ENCODE results near the gene OSBPL1A. TPM values are rescaled to one million over a fixed set of nuclear protein-coding genes. Genes with fewer than 3 reads are reported as not detected.
A peak's percentile ranks its signal among the peaks of the same experiment; 100 is the strongest.

Gene OSBPL1A
- total and polyA plus RNA-seq, 2 experiments from 2014 or later = 14.9 to 24.1 TPM

- Histone ChIP-seq H3F3A (ENCODE audit: insufficient read depth) (no peaks in the 10 kb centered on the region), H4K20me1 (ENCODE audit: insufficient read depth) (no peaks in the 10 kb centered on the region), H2AFZ (peak overlapping the region; percentile 100), H3K4me2 (ENCODE audit: unreplicated experiment) (peak overlapping the region; percentile 72), H3K79me2 (ENCODE audit: insufficient read depth) (peaks cover 13% of the 10 kb centered on the region), H3K9me2 (ENCODE audit: insufficient read depth) (peaks cover 5% of the 10 kb centered on the region; the same call in 1 of the 2 replicates), H3K9me3 (ENCODE audit: low read depth) (no peaks in the 10 kb centered on the region), H3K4me3 (peak overlapping the region; percentile 77), H3K27ac (peak overlapping the region; percentile 81), H3K27me3 (replicated peaks; ENCODE audit: insufficient read depth) (no peaks in the 10 kb centered on the region), H3K4me1 (ENCODE audit: insufficient read depth) (peaks cover 6% of the 10 kb centered on the region; the same call in 1 of the 2 replicates), H3K9ac (peak overlapping the region; percentile 93), H3K36me3 (ENCODE audit: low read depth) (no peaks in the 10 kb centered on the region)
- in situ Hi-C loops (cut with MboI) = no loop called here
- no peak for TF ChIP-seq EZH2phosphoT487 (IDR thresholded peaks at IDR 0.05; ENCODE audit: insufficient read depth, low read depth)
- no peak for TF ChIP-seq EZH2 (IDR thresholded peaks at IDR 0.05; ENCODE audit: insufficient read depth, poor library complexity, severe bottlenecking)
- WGBS, 2 experiments (ENCODE audit: low coverage in 1 of 2, low lambda C conversion rate in 2 of 2, missing lambda C conversion rate in 2 of 2) = 46 to 47% methylated on average over 3 of the region's 3 CpGs
- DNase-seq = peak; percentile 51
Measured at GRCh38 chr18:24427484-24427883, 29.9 kb upstream of the OSBPL1A start.

- H3K36me3 ChIP-seq (ENCODE audit: low read depth) = no peaks in the 10 kb centered on the region
- H3K27ac ChIP-seq = peak within 1 kb of the TSS; percentile 81
- H3F3A ChIP-seq (ENCODE audit: insufficient read depth) = no peaks in the 10 kb centered on the region
- H4K20me1 ChIP-seq (ENCODE audit: insufficient read depth) = no peaks in the 10 kb centered on the region
- no peaks in the 10 kb centered on the region for H3K9me3 ChIP-seq (ENCODE audit: low read depth)
- in situ Hi-C loops (cut with MboI) = no loop called here
- H2AFZ ChIP-seq = peak within 1 kb of the TSS; percentile 100
- peaks cover 5% of the 10 kb centered on the region; the same call in 1 of the 2 replicates for H3K9me2 ChIP-seq (ENCODE audit: insufficient read depth)
- no peaks in the 10 kb centered on the region for H3K27me3 ChIP-seq (replicated peaks; ENCODE audit: insufficient read depth)
- peaks cover 6% of the 10 kb centered on the region; the same call in 1 of the 2 replicates for H3K4me1 ChIP-seq (ENCODE audit: insufficient read depth)
- peaks cover 13% of the 10 kb centered on the region for H3K79me2 ChIP-seq (ENCODE audit: insufficient read depth)
- 3 to 4% methylated on average over 55 to 79 of the region's 82 CpGs for WGBS, 2 experiments (ENCODE audit: low coverage in 1 of 2, low lambda C conversion rate in 2 of 2, missing lambda C conversion rate in 2 of 2)
- peak within 1 kb of the TSS; percentile 72 for H3K4me2 ChIP-seq (ENCODE audit: unreplicated experiment)
- TF ChIP-seq EZH2phosphoT487 (IDR thresholded peaks at IDR 0.05; ENCODE audit: insufficient read depth, low read depth) (no peak), EZH2 (IDR thresholded peaks at IDR 0.05; ENCODE audit: insufficient read depth, poor library complexity, severe bottlenecking) (no peak)
- peak within 1 kb of the TSS; percentile 77 for H3K4me3 ChIP-seq
- DNase-seq = peak; percentile 91
- peak within 1 kb of the TSS; percentile 93 for H3K9ac ChIP-seq
Measured at GRCh38 chr18:24426398-24427294, 29.0 kb upstream of the OSBPL1A start, which contains the start of gene IMPACT. Gene IMPACT, plus strand, starts transcription at chr18:24426670. Its CDS starts 87 bp downstream, at chr18:24426757.

GRCh38 chr18:24426073-24426397 lies 28.4 kb upstream of the OSBPL1A start:
- Histone ChIP-seq H3K9me2 (ENCODE audit: insufficient read depth) (peaks cover 5% of the 10 kb centered on the region; the same call in 1 of the 2 replicates), H3F3A (ENCODE audit: insufficient read depth) (no peaks in the 10 kb centered on the region), H3K27ac (peak overlapping the region; percentile 81), H3K4me1 (ENCODE audit: insufficient read depth) (peaks cover 6% of the 10 kb centered on the region; the same call in 1 of the 2 replicates), H3K4me2 (ENCODE audit: unreplicated experiment) (peak overlapping the region; percentile 72), H3K27me3 (replicated peaks; ENCODE audit: insufficient read depth) (no peaks in the 10 kb centered on the region), H2AFZ (peak overlapping the region; percentile 100), H3K36me3 (ENCODE audit: low read depth) (no peaks in the 10 kb centered on the region), H3K9ac (peak overlapping the region; percentile 93), H3K79me2 (ENCODE audit: insufficient read depth) (peaks cover 13% of the 10 kb centered on the region), H3K9me3 (ENCODE audit: low read depth) (no peaks in the 10 kb centered on the region), H3K4me3 (peak overlapping the region; percentile 77), H4K20me1 (ENCODE audit: insufficient read depth) (no peaks in the 10 kb centered on the region)
- WGBS, 2 experiments (ENCODE audit: low coverage in 1 of 2, low lambda C conversion rate in 2 of 2, missing lambda C conversion rate in 2 of 2) = 46 to 47% methylated on average over 11 of the region's 11 CpGs
- no peak for DNase-seq
- TF ChIP-seq EZH2phosphoT487 (IDR thresholded peaks at IDR 0.05; ENCODE audit: insufficient read depth, low read depth) (no peak), EZH2 (IDR thresholded peaks at IDR 0.05; ENCODE audit: insufficient read depth, poor library complexity, severe bottlenecking) (no peak)
- in situ Hi-C loops (cut with MboI) = no loop called here

DNA sequence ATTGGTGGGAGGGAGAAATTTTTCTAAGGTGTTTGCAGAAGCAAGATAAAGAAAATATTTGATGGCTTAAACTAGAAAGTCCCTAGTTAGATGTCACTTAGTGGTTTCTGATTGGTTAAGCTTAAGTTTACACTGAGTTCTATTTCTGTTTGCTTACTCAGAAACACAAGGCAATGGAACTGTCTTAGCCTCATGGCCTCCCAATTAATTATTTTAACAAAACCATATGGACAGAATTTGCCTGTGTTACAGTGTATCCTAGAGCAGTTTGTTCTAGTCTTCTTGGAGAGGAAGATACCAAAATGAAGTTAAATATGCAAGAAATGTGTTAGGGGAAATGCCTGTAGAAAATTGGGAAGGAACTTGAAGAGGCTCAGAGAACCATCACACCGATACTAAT lies 24.2 kb upstream of the OSBPL1A start:
- no peak overlapping the region for H3K27ac ChIP-seq
- H3K36me3 ChIP-seq (ENCODE audit: low read depth) = no peaks in the 10 kb centered on the region
- H3K79me2 ChIP-seq (ENCODE audit: insufficient read depth) = no peaks in the 10 kb centered on the region
- no peaks in the 10 kb centered on the region for H3K4me1 ChIP-seq (ENCODE audit: insufficient read depth)
- no peaks in the 10 kb centered on the region for H3K27me3 ChIP-seq (replicated peaks; ENCODE audit: insufficient read depth)
- H3K9ac ChIP-seq = no peak overlapping the region
- no peak overlapping the region for H2AFZ ChIP-seq
- no peaks in the 10 kb centered on the region for H4K20me1 ChIP-seq (ENCODE audit: insufficient read depth)
- 54 to 76% methylated on average over 1 of the region's 1 CpG for WGBS, 2 experiments (ENCODE audit: low coverage in 1 of 2, low lambda C conversion rate in 2 of 2, missing lambda C conversion rate in 2 of 2)
- no peak overlapping the region for H3K4me3 ChIP-seq
- H3K9me2 ChIP-seq (ENCODE audit: insufficient read depth) = peaks cover 5% of the 10 kb centered on the region; the same call in 1 of the 2 replicates
- DNase-seq = no peak
- H3K9me3 ChIP-seq (ENCODE audit: low read depth) = no peaks in the 10 kb centered on the region
- no peak for TF ChIP-seq EZH2phosphoT487 (IDR thresholded peaks at IDR 0.05; ENCODE audit: insufficient read depth, low read depth)
- no peak for TF ChIP-seq EZH2 (IDR thresholded peaks at IDR 0.05; ENCODE audit: insufficient read depth, poor library complexity, severe bottlenecking)
- no peak overlapping the region for H3K4me2 ChIP-seq (ENCODE audit: unreplicated experiment)
- in situ Hi-C loops (cut with MboI) = no loop called here
- no peaks in the 10 kb centered on the region for H3F3A ChIP-seq (ENCODE audit: insufficient read depth)

All from GM23248 (cell line).